ENCODE results near the gene SLC24A5.

The SLC24A5 gene

DNA sequence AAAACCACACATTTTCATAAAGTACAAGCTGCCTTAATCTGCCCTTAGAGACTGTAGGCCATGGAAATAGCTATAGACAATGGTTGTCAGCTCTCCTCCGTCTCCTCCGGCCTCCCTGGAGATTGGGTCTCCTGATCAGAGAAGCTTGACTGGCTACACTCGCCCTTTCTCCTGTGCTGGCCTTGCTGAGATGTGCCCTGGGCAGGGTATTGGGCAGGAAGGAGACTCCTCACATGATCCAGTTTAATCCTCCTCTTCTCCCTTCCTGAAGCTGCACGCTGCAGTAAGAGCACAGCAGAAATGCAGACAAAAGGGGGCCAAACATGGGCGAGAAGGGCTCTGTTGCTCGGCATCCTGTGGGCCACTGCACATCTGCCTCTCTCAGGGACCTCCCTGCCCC lies at the start of gene SLC24A5:
Gene SLC24A5, plus strand, starts transcription at position 246 of the 400 bp plus-strand sequence. Its CDS starts 55 bp downstream, at position 301.
- no peak for DNase-seq

DNA sequence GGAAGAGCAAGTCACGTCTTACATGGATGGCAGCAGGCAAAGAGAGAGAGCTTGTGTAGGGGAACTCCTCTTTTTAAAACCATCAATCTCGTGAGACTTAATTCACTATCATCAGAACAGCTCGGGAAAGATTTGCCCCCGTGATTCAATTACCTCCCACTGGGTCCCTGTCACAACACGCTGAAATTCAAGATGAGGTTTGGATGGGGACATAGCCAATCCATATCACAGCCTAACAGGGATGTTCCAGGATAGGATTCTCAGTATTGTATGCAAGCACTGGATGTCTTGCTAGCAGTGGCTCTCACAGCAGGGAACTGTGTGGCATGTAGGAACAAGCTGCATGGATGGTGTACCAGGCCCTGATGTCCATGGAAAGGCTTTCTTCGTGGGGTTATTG lies 47.8 kb upstream of the SLC24A5 start:
- DNase-seq = no peak

- DNase-seq = no peak
Measured at GRCh38 chr15:48073881-48074280, 46.9 kb upstream of the SLC24A5 start.

DNA sequence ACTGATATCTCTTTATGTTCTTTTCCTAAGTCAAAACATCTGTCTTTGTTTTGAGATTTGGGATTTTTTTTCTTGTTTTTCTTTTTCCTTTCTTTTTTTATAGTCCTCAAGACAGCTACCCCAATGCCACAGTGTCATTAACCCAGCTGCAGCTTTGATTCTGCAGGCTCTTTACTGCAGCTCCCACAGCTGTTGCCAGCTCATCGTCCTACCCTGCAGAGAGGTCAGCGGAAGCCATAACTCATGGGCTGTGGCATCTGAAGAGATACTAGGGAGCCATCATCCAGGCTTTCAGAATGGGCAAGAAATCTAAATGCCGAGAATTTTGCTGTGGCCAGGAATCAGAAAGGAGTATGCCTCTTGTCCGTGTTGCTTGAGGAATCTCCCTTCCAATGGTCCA lies 44.3 kb upstream of the SLC24A5 start:
- no peak for DNase-seq

DNA sequence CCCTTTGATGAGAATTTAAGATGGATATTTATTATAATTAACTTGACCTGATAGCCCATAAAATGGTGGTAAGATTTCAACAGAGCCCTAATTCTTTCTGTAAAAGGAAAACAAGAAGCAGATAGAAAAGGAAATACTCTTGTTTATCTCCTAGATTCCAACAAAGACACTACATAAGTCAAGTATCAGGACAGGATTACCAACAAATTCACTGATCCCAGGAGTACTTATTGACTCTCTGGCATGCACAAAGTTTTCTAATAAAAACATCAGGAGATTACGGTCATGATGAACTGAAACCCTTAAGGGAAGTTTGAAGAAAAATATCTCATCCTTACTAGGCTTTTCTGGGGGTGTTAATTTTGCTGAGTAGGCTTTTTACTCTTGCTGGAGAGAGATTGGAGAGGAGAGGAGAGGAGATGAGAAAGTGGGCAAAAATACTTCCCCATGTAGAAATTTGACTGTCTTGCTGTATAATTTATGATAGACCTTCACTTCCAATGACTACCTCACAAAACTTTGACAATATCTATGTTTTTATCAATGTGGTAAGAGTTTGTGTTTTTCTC lies 43.1 kb upstream of the SLC24A5 start:
- DNase-seq = no peak

DNA sequence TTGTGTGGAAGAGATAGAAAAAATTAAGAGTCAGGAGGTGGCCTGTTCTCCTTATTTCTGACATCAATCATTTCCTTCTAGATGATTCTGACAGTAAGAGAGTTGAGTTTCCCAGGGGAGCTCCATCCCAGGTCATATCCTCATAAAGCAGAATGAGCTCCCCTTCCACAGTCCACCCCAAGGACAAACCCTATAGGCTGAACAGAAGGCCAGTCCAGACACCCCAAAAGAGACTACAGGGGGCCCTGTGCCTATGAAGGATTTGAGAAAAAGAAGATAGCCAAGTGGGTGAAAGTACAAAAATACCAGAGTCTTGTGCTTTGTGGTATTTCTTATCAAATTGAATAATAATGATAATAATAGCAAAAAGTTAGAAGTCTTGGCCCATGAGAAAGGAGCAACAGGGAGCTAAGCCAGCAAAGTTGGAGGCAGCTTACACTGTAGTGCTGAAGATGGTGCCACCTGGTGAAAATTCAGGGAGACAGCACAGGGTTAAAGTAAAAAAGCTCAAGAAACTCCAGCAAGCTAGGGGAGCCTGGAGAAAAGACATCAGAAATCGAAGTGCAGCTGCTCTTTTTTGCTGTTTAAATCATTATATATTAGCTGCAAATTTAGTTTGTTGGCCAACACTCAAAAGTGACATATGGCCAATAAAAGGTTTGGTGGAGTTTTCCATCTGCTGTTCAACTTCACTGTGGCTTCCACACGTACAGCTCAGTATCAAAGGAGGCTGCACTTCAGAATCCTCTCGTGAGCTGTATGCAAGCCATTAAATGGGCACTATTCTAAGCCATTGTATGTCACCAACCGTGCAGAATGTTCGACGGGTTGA lies 35.8 kb upstream of the SLC24A5 start:
- DNase-seq = no peak

- DNase-seq = no peak
Measured at GRCh38 chr15:48085591-48085930, 35.2 kb upstream of the SLC24A5 start.

DNA sequence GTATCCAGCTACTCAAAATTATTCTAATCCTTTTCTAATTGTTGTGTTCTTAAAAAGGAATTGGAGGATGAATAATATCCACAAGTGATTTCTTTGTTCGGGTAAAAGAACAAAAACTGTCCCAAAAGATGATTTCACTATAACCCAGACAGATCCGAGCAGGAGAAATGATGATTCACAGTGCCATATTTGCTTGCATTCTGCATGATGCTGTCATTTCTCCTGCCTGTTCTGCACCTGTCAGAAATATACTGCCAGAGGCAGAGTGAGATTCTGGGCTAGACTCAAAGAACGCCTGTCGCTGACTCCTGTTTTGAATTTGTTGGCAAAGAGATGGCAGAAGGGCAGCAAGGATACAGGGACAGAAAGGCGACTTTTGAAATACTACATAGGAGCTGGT lies 34.7 kb upstream of the SLC24A5 start:
- DNase-seq = no peak

DNA sequence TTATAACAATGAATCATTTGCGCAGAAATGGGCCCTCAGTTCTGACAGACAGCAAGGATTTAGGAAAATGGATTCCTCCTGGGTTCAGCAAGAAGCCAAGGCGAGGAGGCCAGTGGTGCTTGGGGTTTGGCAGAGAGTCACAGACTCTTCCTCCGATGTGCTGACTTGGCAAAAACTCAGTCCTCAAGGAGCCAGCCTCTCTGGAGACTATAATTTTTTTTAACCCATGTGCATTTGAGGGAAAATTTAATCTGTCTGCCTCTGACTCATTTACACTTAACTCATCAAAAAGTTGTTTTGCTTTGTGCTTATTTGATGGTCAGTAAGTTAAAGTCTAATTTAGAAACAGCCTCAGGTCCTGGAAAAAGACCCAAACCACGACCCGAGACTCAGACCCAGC lies 34.2 kb upstream of the SLC24A5 start:
- DNase-seq = no peak

DNA sequence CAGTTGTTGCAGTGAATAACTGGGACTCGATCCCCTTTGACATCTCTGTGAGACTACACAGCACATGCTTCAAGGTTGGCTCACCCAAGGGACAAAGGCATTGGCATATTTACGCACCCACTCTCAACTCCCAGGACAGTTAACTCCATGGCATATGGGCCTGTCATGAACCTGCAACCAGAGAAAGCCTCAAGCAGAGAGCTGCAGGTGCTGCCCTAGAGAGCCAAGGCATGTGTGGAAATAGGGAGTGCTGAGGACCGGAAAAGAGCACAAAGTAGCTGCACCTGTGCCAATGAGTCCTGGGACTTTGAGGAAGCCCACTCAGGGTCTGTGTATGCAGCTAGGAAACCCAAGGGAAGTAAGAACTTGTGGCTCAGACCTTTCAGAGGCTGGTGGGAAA lies 32.9 kb upstream of the SLC24A5 start:
- no peak for DNase-seq

DNA sequence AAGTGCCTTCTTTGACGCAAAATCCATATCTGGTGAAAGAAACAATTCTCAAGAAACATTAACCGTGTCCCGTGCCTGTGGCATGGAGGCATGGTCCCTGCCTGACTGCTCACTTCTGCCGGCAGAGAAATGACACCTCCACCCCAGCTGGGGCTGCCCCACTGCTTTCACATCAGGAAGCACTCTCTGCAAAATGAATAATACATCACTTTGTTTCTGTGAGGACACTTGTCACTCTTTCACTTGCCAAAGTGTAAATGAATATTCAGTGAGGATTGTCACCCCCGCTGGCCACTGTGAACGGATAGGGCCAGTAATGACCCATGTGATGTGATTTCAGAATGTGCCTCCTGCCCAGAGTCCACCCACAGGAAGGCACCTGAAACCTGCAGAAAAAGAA lies 31.1 kb upstream of the SLC24A5 start:
- no peak for DNase-seq

GRCh38 chr15:48090115-48090514 lies 30.7 kb upstream of the SLC24A5 start:
- DNase-seq = no peak

- no peak for DNase-seq
Measured at GRCh38 chr15:48090666-48091065, 30.1 kb upstream of the SLC24A5 start.

DNA sequence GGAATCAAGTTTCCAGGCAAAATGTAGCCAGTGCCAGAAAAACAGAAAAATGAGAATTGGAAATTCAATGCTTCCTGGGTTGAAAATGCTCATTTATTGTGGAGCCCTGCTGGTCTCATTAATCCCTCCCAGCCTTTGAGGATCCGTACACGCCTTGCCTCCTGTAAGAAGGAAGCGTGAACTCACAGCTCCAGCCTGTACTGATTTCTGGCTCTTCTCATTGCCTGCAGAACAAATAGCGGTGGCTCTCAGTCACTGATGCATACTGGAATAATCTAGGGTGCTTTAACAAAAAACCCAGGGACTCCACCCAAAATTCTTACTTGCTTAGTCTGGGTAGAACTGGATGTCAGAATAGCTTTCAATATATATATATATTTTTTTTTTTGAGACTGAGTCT lies 29.3 kb upstream of the SLC24A5 start:
- DNase-seq = no peak

DNA sequence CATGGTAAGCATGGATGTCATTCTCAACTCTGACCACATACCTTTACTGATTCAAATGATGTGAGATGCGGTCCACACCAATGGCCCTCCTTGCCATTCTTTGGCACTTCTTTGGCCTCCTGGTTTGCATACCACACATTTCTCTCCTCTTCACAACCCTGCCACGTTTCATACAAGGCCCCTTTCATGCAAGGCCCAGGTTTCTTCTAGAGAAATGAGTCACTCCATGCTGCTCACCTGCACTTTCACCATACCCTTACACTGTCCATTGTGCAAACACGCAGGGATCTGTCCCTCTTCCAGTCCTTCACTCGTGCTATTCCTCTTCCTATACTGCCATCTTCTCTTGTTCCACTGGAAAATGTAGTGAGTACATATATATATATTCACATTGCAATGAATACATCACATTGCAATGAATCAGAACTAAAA lies 24.4 kb upstream of the SLC24A5 start:
- no peak for DNase-seq

DNA sequence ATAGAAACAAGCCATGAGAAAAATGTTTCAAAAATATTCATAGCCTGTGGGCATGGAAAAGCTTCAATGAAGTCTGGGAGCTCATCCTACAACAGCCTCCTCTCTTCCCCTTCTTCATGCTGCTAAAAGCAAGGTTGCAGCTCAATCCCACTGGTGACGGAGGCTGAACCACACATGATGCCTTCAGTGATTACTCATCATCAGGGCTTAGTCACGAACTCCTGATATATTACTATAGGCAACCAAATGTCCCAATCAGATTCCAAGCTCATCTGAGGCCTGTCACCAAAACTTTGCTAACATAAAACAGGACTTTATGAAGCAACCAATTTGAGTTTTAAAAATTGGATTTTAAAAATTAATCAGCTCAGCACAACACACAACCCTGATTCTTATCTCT lies 24.0 kb upstream of the SLC24A5 start:
- peak; percentile 78 for DNase-seq

DNA sequence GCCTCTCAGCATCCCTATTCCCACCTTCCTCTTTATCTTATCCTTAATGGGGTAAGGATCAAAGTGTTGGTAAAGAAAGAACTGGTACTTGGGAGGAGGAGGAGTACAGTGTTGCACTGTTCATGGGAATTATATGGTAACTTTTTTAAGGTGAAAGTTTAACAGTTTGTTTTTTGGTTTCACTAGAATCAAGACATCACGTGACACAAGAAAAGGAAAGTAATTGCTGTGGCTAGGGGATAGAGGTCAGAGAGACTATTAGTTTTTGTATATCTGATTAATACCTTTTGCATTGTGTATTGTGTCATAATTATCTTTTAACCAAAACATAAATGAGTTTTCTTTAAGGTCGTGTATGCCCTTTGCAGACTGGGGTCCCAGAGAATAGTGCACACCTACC lies 23.5 kb upstream of the SLC24A5 start:
- DNase-seq = no peak

DNA sequence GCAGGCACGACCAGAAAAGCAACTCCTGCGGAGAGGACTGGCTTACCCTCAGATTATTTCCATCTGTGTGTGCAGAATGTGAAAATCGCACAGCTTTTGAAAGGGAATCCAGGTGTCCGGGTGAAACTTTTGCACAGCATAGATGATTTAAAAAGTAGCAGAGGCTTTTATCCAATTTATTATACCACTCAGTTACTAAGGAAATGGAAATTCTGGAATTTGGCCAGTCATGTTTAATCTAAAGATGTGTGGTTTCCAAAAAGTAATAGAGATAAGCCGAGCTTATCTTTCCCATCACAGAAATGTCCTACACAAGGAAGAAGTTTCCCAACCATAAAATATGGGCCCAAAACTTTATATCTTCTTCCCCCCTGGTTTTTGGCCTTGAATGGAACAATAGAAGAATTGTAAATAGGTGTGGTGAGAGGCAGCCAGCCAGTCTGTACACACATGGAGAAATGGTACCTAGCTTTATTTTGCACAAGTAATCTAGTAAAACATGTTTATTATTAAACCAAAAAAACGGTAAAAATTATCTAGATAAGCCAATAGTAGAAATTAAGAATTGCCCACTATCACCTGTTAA lies 19.3 kb upstream of the SLC24A5 start:
- DNase-seq = no peak

- DNase-seq = no peak
Measured at GRCh38 chr15:48102167-48102566, 18.6 kb upstream of the SLC24A5 start.

DNA sequence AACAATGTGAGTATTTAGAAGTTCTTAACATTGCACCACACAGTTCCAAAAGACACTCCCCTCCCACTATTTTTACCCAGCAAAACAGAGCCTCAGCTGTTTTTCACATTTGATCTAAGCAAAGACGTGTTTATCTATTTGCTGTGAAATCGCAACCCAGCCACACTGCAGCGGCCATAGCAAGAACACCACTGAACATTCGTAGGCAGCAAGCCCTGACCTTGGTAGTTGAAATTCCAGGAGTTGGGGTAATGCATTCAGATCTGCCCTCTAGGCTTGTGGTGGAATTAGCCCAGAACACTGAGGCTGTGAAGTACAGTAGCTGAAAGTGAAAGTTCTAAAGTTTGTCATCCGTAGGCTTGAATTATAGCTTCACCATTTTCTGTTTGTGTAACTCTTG lies 17.1 kb upstream of the SLC24A5 start:
- DNase-seq = no peak

- DNase-seq = no peak
Measured at GRCh38 chr15:48105936-48106335, 14.9 kb upstream of the SLC24A5 start.

DNA sequence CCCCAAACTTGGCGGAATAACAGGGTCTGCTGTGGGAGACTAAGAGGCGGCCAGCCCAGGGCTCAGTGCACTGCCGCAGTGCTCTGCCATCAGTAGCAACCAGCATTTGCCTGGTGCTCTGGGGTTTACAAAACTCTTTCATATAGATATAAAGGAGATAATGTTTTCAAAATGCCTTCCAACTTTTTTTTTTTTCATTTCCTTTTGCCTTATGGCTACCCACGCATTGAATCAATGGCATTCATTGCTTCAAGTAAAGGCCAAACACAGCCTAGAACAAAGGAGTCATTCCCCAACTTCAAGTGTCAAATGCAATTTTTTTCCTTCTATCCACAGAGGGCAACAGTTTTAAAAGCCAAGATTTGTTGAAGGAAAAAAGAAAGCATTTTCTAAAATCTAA lies 11.6 kb upstream of the SLC24A5 start:
- DNase-seq = no peak

DNA sequence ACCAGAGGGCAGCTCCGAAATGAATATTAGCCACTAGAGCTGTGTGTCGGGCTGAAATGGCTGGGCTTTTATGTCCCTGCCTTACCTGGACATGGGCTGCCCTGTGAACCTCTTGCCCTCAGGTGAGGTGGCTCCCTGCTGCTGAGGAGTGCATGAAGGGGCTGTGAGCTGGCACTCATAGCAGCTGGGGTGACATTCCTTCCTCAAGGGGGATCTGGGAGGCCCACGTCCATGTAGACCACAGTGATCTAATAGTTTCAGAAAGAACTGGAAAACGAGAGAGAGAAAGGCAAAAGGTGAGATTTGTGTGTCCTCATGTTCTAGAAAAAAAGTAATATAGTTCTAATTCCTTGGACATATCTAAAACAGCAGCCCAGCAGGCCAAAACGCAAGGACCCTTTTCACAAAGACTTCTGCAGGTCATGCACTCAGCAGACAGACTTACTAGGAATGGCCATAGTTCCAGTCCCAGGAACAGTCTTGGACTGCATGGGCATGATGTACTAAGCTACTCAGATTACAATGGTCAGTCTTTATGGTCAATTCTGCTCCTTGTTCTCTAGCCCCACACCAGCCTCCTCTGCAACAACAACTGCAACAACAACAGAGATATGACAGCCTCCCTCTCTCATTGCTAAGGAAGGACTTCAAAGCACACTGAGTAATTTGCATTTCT lies 10.8 kb upstream of the SLC24A5 start:
- no peak for DNase-seq

DNA sequence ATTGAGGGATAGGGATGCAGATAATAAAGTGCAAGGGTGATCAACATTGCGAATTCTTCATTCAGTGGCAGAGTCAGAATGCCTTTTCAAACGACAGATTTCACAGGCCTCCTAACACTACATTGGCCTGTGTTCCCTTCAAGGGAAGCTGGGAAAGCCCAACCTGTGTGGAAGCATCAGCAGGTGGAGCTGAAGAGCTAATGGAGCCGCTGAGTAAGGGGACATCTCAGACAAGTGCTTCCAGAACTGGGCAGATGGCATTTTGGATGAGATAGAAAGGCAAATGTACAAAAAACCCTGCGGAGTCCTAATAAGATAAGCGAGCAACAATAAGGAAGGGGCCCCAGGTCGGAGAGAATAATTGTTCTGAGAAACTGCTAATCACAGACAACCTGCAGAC lies 8.5 kb upstream of the SLC24A5 start:
- no peak for DNase-seq

Data from amniotic stem cell (primary cell).